GM13976 (cell line): ENCODE measurements around the gene PPP1R13B.

ENCODE experiments used
- DNase-seq: peaks from one replicate; pipeline ENCODE4 v3.0.0; 2012; ENCODE audit warnings: low spot score
- in situ Hi-C: fragments of 300-500 bp; cut with MboI; formaldehyde crosslinking; loops from one replicate; pipeline ENCODE4 v1.12.0; 2022; ENCODE audit warnings: low sequenced_read_pairs, mixed read lengths, inconsistent platforms; ENCODE audit not compliant: unreplicated experiment
- TF ChIP-seq, protein P1 (sequence below): IDR thresholded peaks from 2 replicates; pipeline ENCODE4 v1.5.1; 2012; ENCODE audit warnings: borderline replicate concordance, mild to moderate bottlenecking; ENCODE audit not compliant: insufficient read depth; ENCODE audit errors: extremely low read depth, missing control alignments, control extremely low read depth

PPP1R13B gene

DNA sequence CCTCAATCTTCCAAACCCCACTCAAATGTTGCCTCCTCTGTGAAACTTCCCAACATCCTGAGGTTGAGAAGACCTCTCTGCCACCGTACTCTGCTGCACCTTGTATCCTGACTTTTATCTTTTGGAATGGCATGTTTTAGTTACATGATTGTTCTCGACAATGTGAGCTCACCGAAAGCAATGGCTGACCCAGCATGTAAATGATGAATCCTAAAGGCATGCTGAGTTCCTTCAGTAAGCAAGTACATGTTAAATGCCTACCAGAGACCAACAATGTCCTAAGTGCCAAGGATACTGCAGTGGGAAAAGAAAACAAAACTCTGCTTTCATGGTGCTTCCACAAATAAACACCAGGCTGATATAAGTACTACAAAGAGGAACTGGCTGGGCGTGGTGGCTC, 13.7 kb downstream of the PPP1R13B start:
- TF ChIP-seq, protein P1, sequence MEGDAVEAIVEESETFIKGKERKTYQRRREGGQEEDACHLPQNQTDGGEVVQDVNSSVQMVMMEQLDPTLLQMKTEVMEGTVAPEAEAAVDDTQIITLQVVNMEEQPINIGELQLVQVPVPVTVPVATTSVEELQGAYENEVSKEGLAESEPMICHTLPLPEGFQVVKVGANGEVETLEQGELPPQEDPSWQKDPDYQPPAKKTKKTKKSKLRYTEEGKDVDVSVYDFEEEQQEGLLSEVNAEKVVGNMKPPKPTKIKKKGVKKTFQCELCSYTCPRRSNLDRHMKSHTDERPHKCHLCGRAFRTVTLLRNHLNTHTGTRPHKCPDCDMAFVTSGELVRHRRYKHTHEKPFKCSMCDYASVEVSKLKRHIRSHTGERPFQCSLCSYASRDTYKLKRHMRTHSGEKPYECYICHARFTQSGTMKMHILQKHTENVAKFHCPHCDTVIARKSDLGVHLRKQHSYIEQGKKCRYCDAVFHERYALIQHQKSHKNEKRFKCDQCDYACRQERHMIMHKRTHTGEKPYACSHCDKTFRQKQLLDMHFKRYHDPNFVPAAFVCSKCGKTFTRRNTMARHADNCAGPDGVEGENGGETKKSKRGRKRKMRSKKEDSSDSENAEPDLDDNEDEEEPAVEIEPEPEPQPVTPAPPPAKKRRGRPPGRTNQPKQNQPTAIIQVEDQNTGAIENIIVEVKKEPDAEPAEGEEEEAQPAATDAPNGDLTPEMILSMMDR = no peak
- in situ Hi-C loops = no loop called here
- no peak for DNase-seq

DNA sequence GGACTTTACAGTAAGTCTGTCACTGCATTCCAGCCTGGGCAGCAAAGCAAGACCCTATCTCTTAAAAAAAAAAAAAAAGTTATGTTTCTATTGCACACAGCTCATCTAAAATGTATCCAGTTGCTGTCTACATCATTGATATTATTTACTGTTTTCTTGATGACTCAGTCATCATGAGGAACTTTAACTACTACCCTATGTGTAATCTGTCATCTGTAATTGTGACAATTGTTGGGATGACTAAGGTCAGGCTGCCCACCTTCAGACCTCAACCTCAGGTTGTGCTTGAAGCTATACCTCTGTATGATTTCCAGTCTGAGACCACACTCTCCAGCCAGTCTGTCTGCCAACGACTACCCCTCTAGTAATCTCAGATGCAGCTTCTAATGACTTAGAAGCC, 15.3 kb downstream of the PPP1R13B start:
- in situ Hi-C loops = no loop called here
- no peak for DNase-seq
- TF ChIP-seq, protein P1 = no peak

DNA sequence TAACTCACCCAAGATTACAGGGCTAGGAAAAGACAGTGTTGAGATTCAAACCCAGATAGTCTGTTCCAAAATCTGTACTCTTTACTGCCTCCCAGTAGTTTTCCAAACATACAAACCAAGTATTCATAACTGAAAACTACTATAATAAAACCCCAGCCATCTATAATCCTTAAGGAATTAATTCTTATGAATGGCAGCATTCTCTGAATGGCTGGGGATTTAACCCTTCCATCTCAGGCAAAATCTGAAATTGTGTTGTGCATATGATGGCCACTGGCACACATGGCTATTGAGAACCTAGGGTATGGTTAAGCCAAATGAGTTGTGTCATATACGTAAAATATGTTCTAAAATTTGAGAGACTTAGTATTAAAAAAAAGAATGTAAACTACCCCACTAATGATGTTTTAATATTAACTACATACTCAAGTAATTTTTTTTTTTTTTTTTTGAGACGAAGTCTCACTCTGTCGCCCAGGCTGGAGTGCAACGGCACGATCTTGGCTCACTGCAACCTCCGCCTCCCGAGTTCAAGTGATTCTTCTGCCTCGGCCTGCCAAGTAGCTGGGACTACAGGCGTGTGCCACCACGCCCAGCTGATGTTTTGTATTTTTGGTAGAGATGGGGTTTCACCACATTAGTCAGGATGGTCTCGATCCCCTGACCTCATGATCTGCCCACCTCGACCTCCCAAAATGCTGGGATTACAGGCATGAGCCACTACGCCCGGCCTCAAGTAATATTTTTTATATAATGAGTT, 16.7 kb downstream of the PPP1R13B start:
- in situ Hi-C loops = no loop called here
- no peak for DNase-seq
- TF ChIP-seq, protein P1 = no peak

DNA sequence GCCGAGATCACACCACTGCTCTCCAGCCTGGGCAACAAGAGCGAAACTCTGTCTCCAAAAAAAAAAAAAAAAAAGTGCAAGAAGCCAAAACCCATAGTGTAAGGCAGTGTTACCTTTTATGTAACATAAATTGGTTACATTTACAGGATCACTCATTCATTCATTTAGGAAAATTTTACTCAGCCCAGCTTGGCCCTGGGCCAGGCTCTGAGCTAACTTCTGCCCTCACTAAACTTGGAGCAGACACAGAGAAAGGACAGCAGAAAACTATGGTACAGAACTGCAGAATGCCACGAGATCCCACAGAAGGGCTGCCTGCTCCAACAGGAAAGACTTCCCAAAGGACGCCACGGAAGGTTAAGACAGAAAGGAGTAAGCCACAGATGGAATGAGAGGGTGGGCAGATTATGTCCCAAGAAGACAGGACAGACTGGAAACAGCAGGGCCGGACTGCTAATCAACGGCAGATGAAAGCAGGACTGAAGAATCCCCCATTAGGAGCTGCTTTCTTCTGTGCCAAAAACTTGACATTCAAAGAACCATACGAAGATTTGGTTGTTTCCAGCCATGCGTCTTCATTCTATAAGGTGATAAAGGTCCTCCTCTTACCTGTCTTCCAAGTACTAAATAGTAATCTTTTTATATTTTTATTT, 18.9 kb downstream of the PPP1R13B start:
- DNase-seq = no peak
- TF ChIP-seq, protein P1 = no peak
- in situ Hi-C loops = no loop called here

DNA sequence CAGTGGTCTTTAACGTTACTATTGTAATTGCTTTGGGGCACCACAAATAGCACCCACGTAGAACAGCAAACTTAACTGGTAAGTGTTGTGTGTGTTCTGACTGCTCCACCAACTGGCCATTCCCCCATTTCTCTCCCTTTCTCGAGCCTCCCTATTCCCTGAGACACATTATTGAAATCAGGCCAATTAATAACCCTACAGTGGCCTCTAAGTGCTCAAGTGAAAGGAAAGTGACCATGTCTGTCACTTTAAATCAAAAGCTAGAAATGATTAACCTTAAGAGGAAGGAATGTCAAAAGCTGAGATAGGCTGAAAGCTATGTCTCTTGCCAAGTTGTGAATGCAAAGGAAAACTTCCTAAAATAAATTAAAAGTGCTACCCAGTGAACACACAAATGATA, 22.3 kb downstream of the PPP1R13B start:
- TF ChIP-seq, protein P1 = no peak
- in situ Hi-C loops = no loop called here
- no peak for DNase-seq

DNA sequence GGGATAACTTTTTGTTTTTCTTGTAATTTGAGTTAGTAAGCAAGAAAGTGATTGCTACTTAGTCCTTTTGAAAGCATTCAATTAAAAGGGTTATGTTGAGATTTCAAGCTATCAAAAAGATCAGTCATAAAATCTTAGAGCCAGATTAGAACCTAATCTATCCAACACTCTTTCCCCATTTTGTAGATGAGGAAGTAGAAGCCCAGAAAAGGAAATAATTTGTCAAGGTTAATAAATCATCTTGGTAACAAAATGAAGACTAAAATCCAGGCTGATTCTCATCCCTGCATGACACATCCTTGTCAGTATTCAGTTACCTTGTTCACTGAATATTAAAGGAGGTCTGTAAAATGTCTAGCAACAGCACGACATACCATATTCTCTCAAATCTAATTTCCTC, 26.5 kb downstream of the PPP1R13B start:
- TF ChIP-seq, protein P1 = no peak
- DNase-seq = no peak
- in situ Hi-C loops = no loop called here
